ENCODE data around the gene WDR89. TPM values are rescaled to one million over a fixed set of nuclear protein-coding genes. Genes with fewer than 3 reads are reported as not detected.
A peak's percentile ranks its signal among the peaks of the same experiment; 100 is the strongest.
"Not testable (repeated sequence)": the region's sequence is repeated elsewhere in the genome, so short reads cannot be mapped to it uniquely, and the experiment has no call there.

WDR89 gene
- total RNA-seq, 1 donor from 2014 or later: 11.7 TPM

- Histone ChIP-seq H3K4me1 (peaks cover 24% of the 10 kb centered on the region), H3K27me3 (ENCODE audit: low read depth) (no peaks in the 10 kb centered on the region), H3K9me3 (no peaks in the 10 kb centered on the region), H3K4me3 (peak overlapping the region; percentile 78), H3K27ac (peak overlapping the region; percentile 94), H3K36me3 (no peaks in the 10 kb centered on the region)
- intact Hi-C loops (cut with DNase I): no loop called here
- no peak for TF ChIP-seq CTCF (IDR thresholded peaks at IDR 0.05)
- ATAC-seq (peak; percentile 90 to 91), DNase-seq (peak; percentile 69)
Measured at GRCh38 chr14:63642229-63642611, 549 bp upstream of the WDR89 start.

GRCh38 chr14:63638493-63638892, 3.2 kb downstream of the WDR89 start:
- DNase-seq (no peak), ATAC-seq (no peak)
- TF ChIP-seq CTCF (IDR thresholded peaks at IDR 0.05): no peak
- H3K4me3 ChIP-seq: no peak overlapping the region
- no peaks in the 10 kb centered on the region for H3K36me3 ChIP-seq
- H3K4me1 ChIP-seq: peaks cover 26% of the 10 kb centered on the region
- intact Hi-C loops (cut with DNase I): no loop called here
- no peaks in the 10 kb centered on the region for H3K27me3 ChIP-seq (ENCODE audit: low read depth)
- H3K27ac ChIP-seq: no peak overlapping the region
- H3K9me3 ChIP-seq: peaks cover 12% of the 10 kb centered on the region

GRCh38 chr14:63636094-63636635, 5.5 kb downstream of the WDR89 start:
- H3K4me3 ChIP-seq; H3K27ac ChIP-seq; intact Hi-C loops (cut with DNase I); ATAC-seq; H3K36me3 ChIP-seq; H3K27me3 ChIP-seq (ENCODE audit: low read depth); DNase-seq: not testable (repeated sequence)
- Histone ChIP-seq H3K4me1 (peaks cover 22% of the 10 kb centered on the region), H3K9me3 (peaks cover 12% of the 10 kb centered on the region)

GRCh38 chr14:63633801-63634200, 7.9 kb downstream of the WDR89 start:
- Histone ChIP-seq H3K36me3 (no peaks in the 10 kb centered on the region), H3K27ac (no peak overlapping the region), H3K4me1 (peaks cover 8% of the 10 kb centered on the region), H3K4me3 (no peak overlapping the region), H3K9me3 (peaks cover 12% of the 10 kb centered on the region), H3K27me3 (ENCODE audit: low read depth) (no peaks in the 10 kb centered on the region)
- ATAC-seq (no peak), DNase-seq (no peak)
- no peak for TF ChIP-seq CTCF (IDR thresholded peaks at IDR 0.05)
- intact Hi-C loops (cut with DNase I): no loop called here

GRCh38 chr14:63632932-63633514, 8.6 kb downstream of the WDR89 start:
- peak; percentile 43 to 58 for ATAC-seq
- peak; percentile 54 for TF ChIP-seq CTCF (IDR thresholded peaks at IDR 0.05)
- no peaks in the 10 kb centered on the region for H3K27me3 ChIP-seq (ENCODE audit: low read depth)
- intact Hi-C loops (cut with DNase I): no loop called here
- H3K27ac ChIP-seq: no peak overlapping the region
- DNase-seq: no peak
- no peak overlapping the region for H3K4me3 ChIP-seq
- no peaks in the 10 kb centered on the region for H3K36me3 ChIP-seq
- H3K9me3 ChIP-seq: peaks cover 12% of the 10 kb centered on the region
- H3K4me1 ChIP-seq: peaks cover 8% of the 10 kb centered on the region

- no peak for TF ChIP-seq CTCF (IDR thresholded peaks at IDR 0.05)
- no peak overlapping the region for H3K27ac ChIP-seq
- H3K36me3 ChIP-seq: peaks cover 12% of the 10 kb centered on the region
- intact Hi-C loops (cut with DNase I): no loop called here
- peaks cover 5% of the 10 kb centered on the region for H3K4me1 ChIP-seq
- no peaks in the 10 kb centered on the region for H3K27me3 ChIP-seq (ENCODE audit: low read depth)
- no peak overlapping the region for H3K4me3 ChIP-seq
- ATAC-seq (peak; percentile 66 to 88), DNase-seq (no peak)
- H3K9me3 ChIP-seq: no peaks in the 10 kb centered on the region
Measured at GRCh38 chr14:63624701-63625100, 17.0 kb downstream of the WDR89 start.
